OCI-LY3 (cell line): ENCODE data around the gene AVP.

Experiments used
- H2AFZ ChIP-seq: fragments of 200-600, 300-600 bp; shearing (Covaris generic); 2 replicates; pipeline ENCODE4 v1.6.0; 2014; ENCODE audit warnings: antibody characterized with exemption, low read depth, low read length
- H3K27ac ChIP-seq: fragments of 200-600, 300-600 bp; sonication (generic); 2 replicates; pipeline ENCODE4 v1.5.1; 2014; ENCODE audit warnings: mild to moderate bottlenecking, low read length, moderate library complexity, mixed read lengths
- H3K27me3 ChIP-seq: fragments of 200-600, 300-600 bp; sonication (generic); 2 replicates; pipeline ENCODE4 v1.6.1; 2014; ENCODE audit warnings: low read depth, low read length, mixed read lengths
- H3K36me3 ChIP-seq: fragments of 200-600, 300-600 bp; sonication (generic); replicated peaks from 2 replicates; pipeline ENCODE3; 2014; ENCODE audit warnings: low read depth, low read length, mixed read lengths
- H3K4me1 ChIP-seq: fragments of 300-600, 200-600 bp; sonication (generic); 2 replicates; pipeline ENCODE4 v1.6.1; 2014; ENCODE audit warnings: low read length, mixed read lengths
- H3K4me2 ChIP-seq: fragments of 200-600, 300-600 bp; sonication (generic); 2 replicates; pipeline ENCODE4 v1.6.1; 2014; ENCODE audit warnings: low read length, mixed read lengths
- H3K4me3 ChIP-seq: fragments of 300-600, 200-600 bp; sonication (generic); 2 replicates; pipeline ENCODE4 v1.5.1; 2014; ENCODE audit warnings: antibody characterized with exemption, mild to moderate bottlenecking, low read length, moderate library complexity
- H3K79me2 ChIP-seq: fragments of 300-600, 200-600 bp; shearing (Covaris generic); 2 replicates; pipeline ENCODE4 v1.6.1; 2014; ENCODE audit warnings: mild to moderate bottlenecking, low read length, mixed read lengths
- H3K9ac ChIP-seq: fragments of 300-600, 200-600 bp; shearing (Covaris generic); 2 replicates; pipeline ENCODE4 v1.6.0; 2014; ENCODE audit warnings: mild to moderate bottlenecking, low read length, moderate library complexity
- H3K9me3 ChIP-seq: fragments of 200-600, 300-600 bp; shearing (Covaris generic); 2 replicates; pipeline ENCODE4 v1.6.1; 2014; ENCODE audit warnings: low read length, mixed read lengths; ENCODE audit not compliant: insufficient read depth
- H4K20me1 ChIP-seq: fragments of 200-600, 300-600 bp; sonication (generic); 2 replicates; pipeline ENCODE4 v1.6.1; 2016; ENCODE audit warnings: low read length, mixed read lengths; ENCODE audit not compliant: insufficient read depth
- CTCF ChIP-seq: fragments of 200-600, 300-600 bp; sonication (generic); IDR thresholded peaks from 2 replicates; pipeline ENCODE4 v1.5.1; 2014; ENCODE audit warnings: antibody characterized with exemption, low read length, low read depth
- EZH2phosphoT487 ChIP-seq: fragments of 200-600 bp; shearing (Covaris generic); IDR thresholded peaks from 2 replicates; pipeline ENCODE4 v1.6.1; 2018; ENCODE audit warnings: antibody characterized with exemption, mixed run types, low read depth

Gene AVP

GRCh38 chr20:3101251-3101650, 16.7 kb upstream of the AVP start:
- no peaks in the 10 kb centered on the region for H3K27me3 ChIP-seq
- no peaks in the 10 kb centered on the region for H3K36me3 ChIP-seq
- no peaks in the 10 kb centered on the region for H3K9me3 ChIP-seq
- TF ChIP-seq EZH2phosphoT487, result no peak
- TF ChIP-seq CTCF, result no peak
- H3K4me2 ChIP-seq, result no peak overlapping the region
- H3K9ac ChIP-seq, result no peak overlapping the region
- H4K20me1 ChIP-seq, result no peaks in the 10 kb centered on the region
- H3K27ac ChIP-seq, result no peak overlapping the region
- H3K4me1 ChIP-seq, result peaks cover 12% of the 10 kb centered on the region
- no peak overlapping the region for H2AFZ ChIP-seq
- H3K4me3 ChIP-seq, result no peak overlapping the region
- H3K79me2 ChIP-seq, result no peaks in the 10 kb centered on the region

- no peak overlapping the region for H3K9ac ChIP-seq
- no peak overlapping the region for H3K27ac ChIP-seq
- no peak overlapping the region for H3K4me2 ChIP-seq
- no peaks in the 10 kb centered on the region for H3K9me3 ChIP-seq
- H3K4me3 ChIP-seq, result no peak overlapping the region
- no peaks in the 10 kb centered on the region for H3K36me3 ChIP-seq
- H3K79me2 ChIP-seq, result no peaks in the 10 kb centered on the region
- no peak for TF ChIP-seq CTCF
- TF ChIP-seq EZH2phosphoT487, result no peak
- peaks cover 12% of the 10 kb centered on the region for H3K4me1 ChIP-seq
- H2AFZ ChIP-seq, result no peak overlapping the region
- no peaks in the 10 kb centered on the region for H3K27me3 ChIP-seq
- no peaks in the 10 kb centered on the region for H4K20me1 ChIP-seq
Measured at GRCh38 chr20:3100480-3100879, 16.0 kb upstream of the AVP start.

GRCh38 chr20:3094848-3095629, 10.5 kb upstream of the AVP start:
- Histone ChIP-seq H2AFZ (no peak overlapping the region; the same call in 1 of the 2 replicates), H4K20me1 (no peaks in the 10 kb centered on the region), H3K79me2 (no peaks in the 10 kb centered on the region), H3K4me1 (no peaks in the 10 kb centered on the region), H3K27me3 (peaks cover 6% of the 10 kb centered on the region; the same call in 1 of the 2 replicates), H3K9ac (no peak overlapping the region), H3K4me2 (no peak overlapping the region), H3K36me3 (no peaks in the 10 kb centered on the region), H3K9me3 (no peaks in the 10 kb centered on the region), H3K4me3 (no peak overlapping the region), H3K27ac (no peak overlapping the region)
- no peak for TF ChIP-seq CTCF
- TF ChIP-seq EZH2phosphoT487, result no peak

GRCh38 chr20:3093861-3094361, 9.4 kb upstream of the AVP start:
- Histone ChIP-seq H4K20me1 (no peaks in the 10 kb centered on the region), H3K4me1 (no peaks in the 10 kb centered on the region), H3K9me3 (no peaks in the 10 kb centered on the region), H3K4me3 (no peak overlapping the region), H3K79me2 (no peaks in the 10 kb centered on the region), H2AFZ (peak overlapping the region; percentile 73; the same call in 1 of the 2 replicates), H3K9ac (no peak overlapping the region), H3K36me3 (no peaks in the 10 kb centered on the region), H3K4me2 (peak overlapping the region; percentile 7), H3K27ac (no peak overlapping the region), H3K27me3 (peaks cover 7% of the 10 kb centered on the region; the same call in 1 of the 2 replicates)
- TF ChIP-seq CTCF (no peak), EZH2phosphoT487 (no peak)
